Measurements from ENCODE around the gene TSR3.
"Not testable (repeated sequence)": the region's sequence is repeated elsewhere in the genome, so short reads cannot be mapped to it uniquely, and the experiment has no call there.

DNA sequence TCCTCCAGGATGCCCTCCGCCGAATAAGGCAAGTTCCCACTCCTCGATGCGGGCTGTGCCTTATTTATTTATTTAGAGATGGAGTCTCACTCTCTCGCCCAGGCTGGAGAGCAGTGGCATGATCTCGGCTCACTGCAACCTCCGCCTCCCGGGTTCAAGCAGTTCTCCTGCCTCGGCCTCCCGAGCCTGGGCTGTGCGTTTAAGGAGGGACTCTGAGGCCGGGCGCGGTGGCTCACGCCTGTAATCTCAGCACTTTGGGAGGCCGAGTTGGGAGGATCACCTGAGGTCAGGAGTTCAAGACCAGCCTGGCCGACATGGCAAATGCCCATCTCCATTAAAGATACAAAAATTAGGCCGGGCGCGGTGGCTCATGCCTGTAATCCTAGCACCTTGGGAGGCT, 23.5 kb downstream of the TSR3 start:
- not testable (repeated sequence) for TF ChIP-seq POLR2A, EP300 (IDR thresholded peaks at IDR 0.05)
- TF ChIP-seq, protein P1, sequence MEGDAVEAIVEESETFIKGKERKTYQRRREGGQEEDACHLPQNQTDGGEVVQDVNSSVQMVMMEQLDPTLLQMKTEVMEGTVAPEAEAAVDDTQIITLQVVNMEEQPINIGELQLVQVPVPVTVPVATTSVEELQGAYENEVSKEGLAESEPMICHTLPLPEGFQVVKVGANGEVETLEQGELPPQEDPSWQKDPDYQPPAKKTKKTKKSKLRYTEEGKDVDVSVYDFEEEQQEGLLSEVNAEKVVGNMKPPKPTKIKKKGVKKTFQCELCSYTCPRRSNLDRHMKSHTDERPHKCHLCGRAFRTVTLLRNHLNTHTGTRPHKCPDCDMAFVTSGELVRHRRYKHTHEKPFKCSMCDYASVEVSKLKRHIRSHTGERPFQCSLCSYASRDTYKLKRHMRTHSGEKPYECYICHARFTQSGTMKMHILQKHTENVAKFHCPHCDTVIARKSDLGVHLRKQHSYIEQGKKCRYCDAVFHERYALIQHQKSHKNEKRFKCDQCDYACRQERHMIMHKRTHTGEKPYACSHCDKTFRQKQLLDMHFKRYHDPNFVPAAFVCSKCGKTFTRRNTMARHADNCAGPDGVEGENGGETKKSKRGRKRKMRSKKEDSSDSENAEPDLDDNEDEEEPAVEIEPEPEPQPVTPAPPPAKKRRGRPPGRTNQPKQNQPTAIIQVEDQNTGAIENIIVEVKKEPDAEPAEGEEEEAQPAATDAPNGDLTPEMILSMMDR (IDR thresholded peaks at IDR 0.05), result not testable (repeated sequence)

Data from ovary (tissue), 3 donors.